Omental fat pad (tissue), 4 donors: Measurements from ENCODE around the gene EXOC5. TPM values are rescaled to one million over a fixed set of nuclear protein-coding genes. Genes with fewer than 3 reads are reported as not detected.
"Not testable (repeated sequence)": the region's sequence is repeated elsewhere in the genome, so short reads cannot be mapped to it uniquely, and the experiment has no call there.

Source experiments
- ATAC-seq: fragments of 150-250 bp; one replicate; pipeline ENCODE4 v1.9.1; 2016; ENCODE audit warnings: mild to moderate bottlenecking, moderate library complexity; ENCODE audit not compliant: low FRiP score
- DNase-seq: peaks from one replicate; pipeline ENCODE4 v3.0.0-alpha.2; 2019; ENCODE audit warnings: low spot score
- total RNA-seq, 4 donors: library from RNA; depleted of rRNA; stranded (reverse); fragments of >200 nt; gene quantifications; one replicate each; pipeline ENCODE4 v1.1.0, GENCODE V29; 2016
- TF ChIP-seq, protein P1 (sequence below), 3 donors: fragments of 450-650 bp; IDR thresholded peaks; one replicate each; pipeline ENCODE4 v1.5.1; 2016 to 2017; ENCODE audit warnings: antibody characterized with exemption in 3 of 3, mild to moderate bottlenecking in 3 of 3, moderate library complexity in 2 of 3

Gene EXOC5
- total RNA-seq, 4 donors from 2014 or later: 32.0 to 52.5 (median 44.6) TPM

DNA sequence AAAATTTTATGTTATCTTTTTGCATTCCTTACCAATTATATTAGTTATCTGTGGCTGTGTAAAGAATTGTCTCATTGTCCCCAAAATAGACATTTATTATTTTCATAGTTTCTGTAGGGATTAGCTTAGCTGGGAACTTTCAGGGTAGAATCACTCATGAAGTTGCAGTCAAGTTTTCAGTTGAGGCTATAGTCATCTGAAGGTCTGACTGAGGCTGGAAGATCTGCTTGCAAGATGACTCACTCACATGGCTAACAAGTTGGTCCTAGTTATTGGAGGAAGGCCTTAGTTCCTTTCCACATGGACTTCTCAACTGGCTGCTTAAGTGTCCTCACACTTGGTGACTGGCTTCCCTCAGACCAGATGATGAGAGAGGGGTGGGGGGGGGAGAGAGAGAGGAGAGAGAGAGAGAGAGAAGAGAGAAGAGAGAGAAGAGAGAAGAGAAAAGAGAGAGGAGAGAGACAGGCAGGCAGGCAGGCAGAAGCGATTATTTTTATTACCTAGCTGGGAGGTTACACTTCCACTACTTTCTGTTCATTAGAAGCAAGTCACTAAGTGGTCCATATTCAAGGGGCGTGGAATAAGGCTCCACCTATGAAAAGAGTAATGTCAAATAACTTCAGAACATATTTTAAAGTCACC is 6.4 kb upstream of the EXOC5 start:
- TF ChIP-seq, protein P1, sequence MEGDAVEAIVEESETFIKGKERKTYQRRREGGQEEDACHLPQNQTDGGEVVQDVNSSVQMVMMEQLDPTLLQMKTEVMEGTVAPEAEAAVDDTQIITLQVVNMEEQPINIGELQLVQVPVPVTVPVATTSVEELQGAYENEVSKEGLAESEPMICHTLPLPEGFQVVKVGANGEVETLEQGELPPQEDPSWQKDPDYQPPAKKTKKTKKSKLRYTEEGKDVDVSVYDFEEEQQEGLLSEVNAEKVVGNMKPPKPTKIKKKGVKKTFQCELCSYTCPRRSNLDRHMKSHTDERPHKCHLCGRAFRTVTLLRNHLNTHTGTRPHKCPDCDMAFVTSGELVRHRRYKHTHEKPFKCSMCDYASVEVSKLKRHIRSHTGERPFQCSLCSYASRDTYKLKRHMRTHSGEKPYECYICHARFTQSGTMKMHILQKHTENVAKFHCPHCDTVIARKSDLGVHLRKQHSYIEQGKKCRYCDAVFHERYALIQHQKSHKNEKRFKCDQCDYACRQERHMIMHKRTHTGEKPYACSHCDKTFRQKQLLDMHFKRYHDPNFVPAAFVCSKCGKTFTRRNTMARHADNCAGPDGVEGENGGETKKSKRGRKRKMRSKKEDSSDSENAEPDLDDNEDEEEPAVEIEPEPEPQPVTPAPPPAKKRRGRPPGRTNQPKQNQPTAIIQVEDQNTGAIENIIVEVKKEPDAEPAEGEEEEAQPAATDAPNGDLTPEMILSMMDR (IDR thresholded peaks at IDR 0.05): no peak

DNA sequence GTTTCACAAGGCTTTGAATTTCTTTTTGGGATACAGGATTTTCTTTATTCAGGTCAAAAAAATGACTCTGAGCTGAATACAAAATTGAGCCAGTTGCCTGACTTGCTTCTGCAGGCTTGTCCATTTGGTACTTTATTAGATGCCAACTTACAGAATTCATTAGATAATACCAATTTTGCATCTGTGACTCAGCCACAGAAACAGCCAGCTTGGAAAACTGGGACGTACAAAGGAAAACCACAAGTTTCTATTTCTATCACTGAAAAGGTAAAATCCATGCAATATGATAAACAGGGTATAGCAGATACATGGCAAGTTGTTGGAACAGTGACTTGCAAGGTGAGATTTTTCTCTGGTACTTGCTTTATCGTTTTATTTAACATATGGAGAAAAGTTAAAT is 5.8 kb upstream of the EXOC5 start:
- TF ChIP-seq, protein P1 (IDR thresholded peaks at IDR 0.05): no peak
- ATAC-seq (no peak), DNase-seq (no peak)

More for the DNA sequence above, 6.4 kb upstream of the EXOC5 start:
- no peak for ATAC-seq
- no peak for DNase-seq

- DNase-seq (no peak), ATAC-seq (no peak)
- TF ChIP-seq, protein P1 (IDR thresholded peaks at IDR 0.05): no peak
These were observed 4.5 kb upstream of the EXOC5 start for GRCh38 chr14:57273236-57273635.

DNA sequence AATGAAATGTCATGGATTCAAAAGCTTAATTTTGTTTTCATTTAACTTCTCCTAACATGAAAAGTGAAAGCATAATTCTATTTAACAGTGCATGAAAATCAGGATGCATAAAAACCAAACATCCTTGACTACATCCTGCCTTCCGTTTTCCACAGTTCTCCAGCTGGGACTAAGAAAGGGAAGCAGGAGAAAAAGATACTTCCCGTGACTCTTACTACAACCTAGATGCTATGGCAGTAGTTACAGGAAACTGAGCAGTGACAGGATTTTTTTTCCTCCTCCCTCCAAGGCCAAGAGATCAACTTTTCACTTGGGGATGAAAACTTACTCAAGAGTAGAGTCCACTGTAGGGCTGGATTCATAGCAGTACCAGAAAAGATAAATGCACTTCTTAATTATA is 2.6 kb downstream of the EXOC5 start:
- TF ChIP-seq, protein P1 (IDR thresholded peaks at IDR 0.05): no peak
- no peak for ATAC-seq
- no peak for DNase-seq

- TF ChIP-seq, protein P1 (IDR thresholded peaks at IDR 0.05): no peak
- ATAC-seq: no peak
These were observed 6.6 kb downstream of the EXOC5 start for GRCh38 chr14:57262117-57262516.

GRCh38 chr14:57261604-57262003 is 7.1 kb downstream of the EXOC5 start:
- no peak for DNase-seq
- TF ChIP-seq, protein P1 (IDR thresholded peaks at IDR 0.05): no peak
- ATAC-seq: no peak

More at GRCh38 chr14:57262117-57262516, 6.6 kb downstream of the EXOC5 start:
- no peak for DNase-seq

GRCh38 chr14:57259672-57260071 is 9.0 kb downstream of the EXOC5 start:
- TF ChIP-seq, protein P1 (IDR thresholded peaks at IDR 0.05): no peak
- DNase-seq (no peak), ATAC-seq (no peak)

- DNase-seq: not testable (repeated sequence)
These were observed 10.5 kb downstream of the EXOC5 start for GRCh38 chr14:57258221-57258620.

More at GRCh38 chr14:57258221-57258620, 10.5 kb downstream of the EXOC5 start:
- ATAC-seq: not testable (repeated sequence)
